HG02588 (cell line): ENCODE data around the gene KLHDC10.
"Not testable (repeated sequence)": the region's sequence is repeated elsewhere in the genome, so short reads cannot be mapped to it uniquely, and the experiment has no call there.

ENCODE experiments used
- ATAC-seq: cut with Tn5 transposase; IDR thresholded peaks from one replicate; pipeline ENCODE4 v1.9.1; 2021; ENCODE audit warnings: mild to moderate bottlenecking, moderate library complexity; ENCODE audit not compliant: unreplicated experiment

Gene KLHDC10, protein sequence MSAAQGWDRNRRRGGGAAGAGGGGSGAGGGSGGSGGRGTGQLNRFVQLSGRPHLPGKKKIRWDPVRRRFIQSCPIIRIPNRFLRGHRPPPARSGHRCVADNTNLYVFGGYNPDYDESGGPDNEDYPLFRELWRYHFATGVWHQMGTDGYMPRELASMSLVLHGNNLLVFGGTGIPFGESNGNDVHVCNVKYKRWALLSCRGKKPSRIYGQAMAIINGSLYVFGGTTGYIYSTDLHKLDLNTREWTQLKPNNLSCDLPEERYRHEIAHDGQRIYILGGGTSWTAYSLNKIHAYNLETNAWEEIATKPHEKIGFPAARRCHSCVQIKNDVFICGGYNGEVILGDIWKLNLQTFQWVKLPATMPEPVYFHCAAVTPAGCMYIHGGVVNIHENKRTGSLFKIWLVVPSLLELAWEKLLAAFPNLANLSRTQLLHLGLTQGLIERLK

DNA sequence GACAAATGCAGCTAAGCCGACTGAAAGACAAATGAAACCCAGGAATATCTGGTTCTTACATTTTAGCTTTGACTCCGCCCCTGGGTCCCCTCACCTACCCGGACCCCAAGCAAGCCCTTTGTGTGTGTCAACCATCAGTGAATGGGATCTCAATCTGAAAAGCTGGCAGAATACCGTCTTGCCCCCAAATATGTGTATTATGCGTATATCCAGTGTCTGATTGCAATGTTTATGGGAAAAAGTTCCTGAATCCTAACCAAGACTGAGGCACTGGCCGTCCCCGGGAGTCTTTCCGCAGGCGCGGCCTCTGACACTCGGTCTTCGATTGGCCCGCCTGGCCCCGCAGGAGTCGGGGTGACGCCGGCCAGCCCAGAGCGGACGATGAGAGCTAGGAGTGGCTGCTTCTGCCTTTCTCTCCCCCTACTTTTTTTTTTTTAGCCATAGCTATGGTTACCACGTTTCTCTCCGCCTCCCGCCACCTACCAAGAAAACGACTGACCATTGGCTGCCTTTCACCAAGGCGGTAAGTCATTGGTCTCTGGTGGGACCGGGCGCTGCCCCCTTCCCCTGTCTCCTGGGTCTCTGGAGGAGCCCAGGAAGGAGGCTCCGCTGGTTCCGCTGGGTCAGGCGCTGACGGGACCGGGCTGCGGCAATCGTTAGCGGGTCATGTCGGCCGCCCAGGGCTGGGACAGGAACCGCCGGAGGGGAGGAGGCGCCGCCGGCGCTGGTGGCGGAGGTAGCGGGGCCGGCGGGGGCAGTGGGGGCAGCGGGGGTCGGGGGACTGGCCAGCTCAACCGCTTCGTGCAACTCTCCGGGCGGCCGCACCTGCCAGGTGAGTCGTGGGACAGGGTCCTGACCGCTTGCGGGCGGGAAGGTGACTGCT lies at the start of gene KLHDC10:
Gene KLHDC10 (plus strand): TSS at position 557 of the 883 bp plus-strand sequence. CDS start 110 bp downstream, at position 667.
- ATAC-seq, result peak; percentile 97

GRCh38 chr7:130021105-130021834 lies 49.1 kb upstream of the KLHDC10 start:
- ATAC-seq, result no peak

DNA sequence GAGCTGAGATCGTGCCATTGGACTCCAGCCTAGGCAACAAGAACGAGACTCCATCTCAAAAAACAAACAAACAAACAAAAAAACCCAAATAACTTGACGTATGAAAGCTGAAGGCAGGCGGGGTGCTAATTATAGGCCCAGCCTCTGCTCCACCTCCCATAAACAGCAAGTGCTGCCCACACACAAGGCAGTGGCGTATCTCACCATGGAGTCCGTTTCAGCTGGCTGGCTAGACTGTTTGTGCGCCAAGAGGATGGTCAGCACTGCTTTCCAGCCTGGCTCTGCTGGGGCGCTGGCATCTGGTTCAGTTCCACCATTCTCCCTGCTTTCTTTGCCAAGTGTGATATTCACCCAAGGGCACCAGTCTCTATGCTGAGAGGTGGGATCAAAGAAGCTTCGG lies 48.2 kb upstream of the KLHDC10 start:
- no peak for ATAC-seq

GRCh38 chr7:130022623-130023175 lies 47.6 kb upstream of the KLHDC10 start:
- no peak for ATAC-seq

- no peak for ATAC-seq
Observed at GRCh38 chr7:130024390-130024789, 45.9 kb upstream of the KLHDC10 start.

- ATAC-seq, result no peak
Observed at GRCh38 chr7:130032698-130033097, 37.6 kb upstream of the KLHDC10 start.

DNA sequence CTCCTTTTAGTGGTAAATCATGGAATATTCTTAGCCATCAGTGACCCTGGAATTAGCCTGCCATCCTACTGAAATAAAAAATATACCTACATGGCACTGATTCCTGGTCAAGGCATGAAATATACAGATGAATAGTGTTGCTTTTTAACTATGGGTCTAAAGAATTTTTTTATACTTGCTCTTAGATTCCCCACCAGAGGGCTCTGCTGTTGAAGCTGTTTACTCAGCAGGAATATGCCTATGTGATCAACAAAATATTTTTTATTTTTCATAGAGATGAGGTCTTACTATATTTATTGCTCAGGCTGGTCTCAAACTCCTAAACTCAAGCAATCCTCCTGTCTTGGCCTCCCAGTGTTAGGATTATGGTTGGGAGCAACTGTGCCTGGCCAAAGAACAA lies 32.6 kb upstream of the KLHDC10 start:
- no peak for ATAC-seq

DNA sequence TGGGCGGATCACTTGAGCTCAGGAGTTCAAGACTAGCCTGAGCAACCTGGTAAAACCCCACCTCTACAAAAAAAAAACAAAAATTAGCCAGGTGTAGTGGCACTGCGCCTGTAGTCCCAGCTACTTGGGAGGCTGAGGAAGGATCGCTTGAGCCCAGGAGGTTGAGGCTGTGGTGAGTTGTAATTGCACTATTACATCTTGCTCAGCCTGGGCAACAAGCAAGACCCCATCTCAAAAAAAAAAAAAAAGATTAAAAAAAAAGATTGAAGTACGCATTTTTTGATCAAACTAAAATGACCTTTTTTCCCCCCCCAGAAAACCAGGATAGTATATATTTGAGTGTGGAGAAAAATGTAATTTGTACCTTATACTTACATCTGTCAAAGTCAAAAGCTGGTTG lies 29.8 kb upstream of the KLHDC10 start:
- no peak for ATAC-seq

GRCh38 chr7:130047831-130048230 lies 22.5 kb upstream of the KLHDC10 start:
- ATAC-seq, result no peak

DNA sequence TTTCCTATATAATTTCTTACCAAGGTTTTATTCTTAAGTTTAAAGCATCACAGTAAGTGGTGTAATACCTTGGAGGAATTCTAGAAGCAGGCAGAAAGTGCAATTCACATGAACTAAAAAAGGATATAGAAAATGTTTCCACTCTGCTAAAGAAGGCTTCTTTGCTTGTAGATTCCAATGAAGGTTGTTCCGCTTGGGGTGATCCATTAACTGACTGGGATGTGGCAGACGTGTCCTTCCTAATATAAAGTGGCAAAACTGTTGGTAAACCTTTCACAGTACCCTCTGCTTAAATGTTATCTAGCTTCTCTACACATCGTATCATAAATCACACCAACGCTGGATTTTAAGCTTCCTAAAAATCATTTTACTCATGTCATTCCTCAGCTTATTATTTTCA lies 21.4 kb upstream of the KLHDC10 start:
- no peak for ATAC-seq

DNA sequence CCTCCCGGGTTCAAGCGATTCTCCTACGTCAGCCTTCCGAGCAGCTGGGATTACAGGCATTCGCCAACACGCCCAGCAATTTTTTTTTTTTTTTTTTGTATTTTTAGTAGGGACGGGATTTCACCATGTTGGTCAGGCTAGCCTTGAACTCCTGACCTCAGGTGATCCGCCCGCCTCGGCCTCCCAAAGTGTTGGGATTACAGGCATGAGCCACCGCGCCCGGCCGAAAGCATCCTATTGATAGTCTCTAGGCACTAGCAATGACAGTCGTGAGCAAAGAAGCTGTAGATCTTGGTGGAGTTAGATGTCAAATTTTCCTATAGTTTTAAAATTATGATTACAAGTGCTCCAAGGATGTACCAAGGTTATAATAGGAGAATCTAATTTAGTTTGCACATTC lies 18.1 kb upstream of the KLHDC10 start:
- not testable (repeated sequence) for ATAC-seq

DNA sequence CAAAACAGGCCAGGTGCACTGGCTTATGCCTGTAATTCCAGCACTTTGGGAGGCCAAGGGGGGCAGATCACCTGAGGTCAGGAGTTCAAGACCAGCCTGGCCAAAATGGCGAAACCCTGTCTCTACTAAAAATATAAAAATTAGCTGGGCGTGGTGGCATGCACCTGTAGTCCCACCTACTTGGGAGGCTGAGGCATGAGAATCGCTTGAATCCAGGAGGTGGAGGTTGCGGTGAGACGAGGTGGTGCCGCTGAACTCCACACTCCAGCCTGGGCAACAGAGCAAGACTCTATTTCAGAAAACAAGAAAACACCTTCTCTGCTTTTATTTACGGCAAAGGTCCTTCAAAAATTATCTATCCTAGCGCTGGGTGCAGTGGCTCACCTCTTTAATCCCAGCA lies 15.1 kb upstream of the KLHDC10 start:
- not testable (repeated sequence) for ATAC-seq

DNA sequence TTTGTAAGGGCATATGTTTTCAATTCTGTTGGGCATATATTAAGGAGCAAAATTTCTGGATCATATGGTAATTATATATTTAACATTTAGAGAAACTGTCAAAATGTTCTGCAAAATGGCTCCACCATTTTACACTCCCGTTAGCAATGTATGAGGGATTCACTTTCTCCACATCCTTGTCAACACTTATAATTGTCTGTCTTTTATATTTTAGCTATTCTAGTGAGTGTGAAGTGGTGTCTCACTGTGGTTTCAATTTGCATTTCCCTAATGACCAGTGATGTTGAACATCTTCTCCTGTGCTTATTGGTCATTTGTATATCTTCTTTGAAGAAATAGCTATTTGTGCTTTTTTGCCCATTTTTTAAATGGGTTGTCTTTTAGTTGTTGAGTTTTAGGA lies 8.1 kb upstream of the KLHDC10 start:
- ATAC-seq, result no peak

- no peak for ATAC-seq
Observed at GRCh38 chr7:130063036-130063435, 7.3 kb upstream of the KLHDC10 start.

GRCh38 chr7:130064580-130064926 lies 5.8 kb upstream of the KLHDC10 start:
- ATAC-seq, result not testable (repeated sequence)

DNA sequence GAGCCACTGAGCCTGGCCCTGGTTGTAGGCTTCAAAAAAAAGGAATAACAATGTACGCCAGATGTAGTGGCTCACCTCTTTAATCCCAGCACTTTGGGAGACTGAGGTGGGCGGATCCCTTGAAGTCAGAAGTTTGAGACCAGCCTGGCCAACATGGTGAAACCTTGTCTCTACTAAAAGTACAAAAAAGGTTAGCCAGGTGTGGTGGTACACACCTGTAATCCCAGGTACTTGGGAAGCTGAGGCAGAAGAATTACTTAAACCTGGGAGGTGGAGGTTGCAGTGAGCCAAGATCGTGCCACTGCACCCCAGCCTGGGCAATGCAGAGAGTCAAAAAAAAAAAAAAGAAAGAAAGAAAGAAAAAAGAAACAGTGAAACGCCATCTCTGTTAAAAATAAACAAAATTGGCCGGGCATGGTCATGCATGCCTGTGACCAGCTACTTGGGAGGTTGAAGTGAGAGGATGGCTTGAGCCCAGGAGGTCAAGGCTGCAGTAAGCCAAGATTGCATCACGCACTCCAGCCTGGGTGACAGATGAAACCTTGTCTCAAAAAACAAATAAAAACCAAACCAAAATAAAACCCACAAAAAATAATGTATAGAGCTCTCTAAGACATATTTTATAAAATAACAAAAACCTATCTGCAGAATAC lies 4.7 kb upstream of the KLHDC10 start:
- ATAC-seq, result no peak

GRCh38 chr7:130069179-130069977 lies 956 bp upstream of the KLHDC10 start:
- no peak for ATAC-seq

- no peak for ATAC-seq
Observed at GRCh38 chr7:130070861-130071622, 708 bp downstream of the KLHDC10 start.
